ENCODE results near the gene SDHB.

SDHB gene

GRCh38 chr1:17011092-17011438 is 42.8 kb downstream of the SDHB start:
- DNase-seq = no peak

- DNase-seq = no peak
Observed at GRCh38 chr1:17009706-17010105, 44.1 kb downstream of the SDHB start.

GRCh38 chr1:17008208-17008855 is 45.5 kb downstream of the SDHB start:
- DNase-seq = no peak

GRCh38 chr1:17007121-17007520 is 46.7 kb downstream of the SDHB start:
- no peak for DNase-seq

GRCh38 chr1:17005365-17005740 is 48.5 kb downstream of the SDHB start:
- no peak for DNase-seq

GRCh38 chr1:17004466-17005364 is 49.1 kb downstream of the SDHB start:
- DNase-seq = no peak

GRCh38 chr1:17002524-17002902 is 51.3 kb downstream of the SDHB start:
- DNase-seq = no peak

GRCh38 chr1:17001760-17002523 is 51.9 kb downstream of the SDHB start:
- DNase-seq = no peak

GRCh38 chr1:16999863-17000262 is 54.0 kb downstream of the SDHB start:
- DNase-seq = no peak

- DNase-seq = no peak
Observed at GRCh38 chr1:16998589-16998988, 55.2 kb downstream of the SDHB start.

GRCh38 chr1:16996845-16997244 is 57.0 kb downstream of the SDHB start:
- no peak for DNase-seq

- DNase-seq = no peak
Observed at GRCh38 chr1:16993521-16994038, 60.3 kb downstream of the SDHB start.

- DNase-seq = no peak
Observed at GRCh38 chr1:16992675-16993074, 61.2 kb downstream of the SDHB start.

- DNase-seq = no peak
Observed at GRCh38 chr1:16992102-16992501, 61.7 kb downstream of the SDHB start.

GRCh38 chr1:16991571-16991970 is 62.3 kb downstream of the SDHB start:
- no peak for DNase-seq

- no peak for DNase-seq
Observed at GRCh38 chr1:16989676-16990391, 64.0 kb downstream of the SDHB start.

GRCh38 chr1:16988210-16988609 is 65.6 kb downstream of the SDHB start:
- DNase-seq = no peak

GRCh38 chr1:16986962-16987361 is 66.9 kb downstream of the SDHB start:
- DNase-seq = no peak

GRCh38 chr1:16986560-16986959 is 67.3 kb downstream of the SDHB start:
- DNase-seq = no peak

GRCh38 chr1:16986113-16986512 is 67.7 kb downstream of the SDHB start:
- DNase-seq = no peak

GRCh38 chr1:16984717-16985116 is 69.1 kb downstream of the SDHB start:
- DNase-seq = peak; percentile 72

- no peak for DNase-seq
Observed at GRCh38 chr1:16983649-16984048, 70.2 kb downstream of the SDHB start.

- DNase-seq = no peak
Observed at GRCh38 chr1:16982902-16983301, 70.9 kb downstream of the SDHB start.

All from T1000 (cell line).